22Rv1 (cell line): ENCODE data around the gene GRIN3A.

ENCODE experiments used
- ZFX ChIP-seq: fragments of 450-650 bp; IDR thresholded peaks from 2 replicates; pipeline ENCODE4 v1.6.1; 2017; ENCODE audit warnings: antibody characterized with exemption, borderline replicate concordance
- TF ChIP-seq, protein P1 (sequence below): fragments of 450-650 bp; IDR thresholded peaks from 2 replicates; pipeline ENCODE4 v1.5.1; 2017; ENCODE audit warnings: mild to moderate bottlenecking

DNA sequence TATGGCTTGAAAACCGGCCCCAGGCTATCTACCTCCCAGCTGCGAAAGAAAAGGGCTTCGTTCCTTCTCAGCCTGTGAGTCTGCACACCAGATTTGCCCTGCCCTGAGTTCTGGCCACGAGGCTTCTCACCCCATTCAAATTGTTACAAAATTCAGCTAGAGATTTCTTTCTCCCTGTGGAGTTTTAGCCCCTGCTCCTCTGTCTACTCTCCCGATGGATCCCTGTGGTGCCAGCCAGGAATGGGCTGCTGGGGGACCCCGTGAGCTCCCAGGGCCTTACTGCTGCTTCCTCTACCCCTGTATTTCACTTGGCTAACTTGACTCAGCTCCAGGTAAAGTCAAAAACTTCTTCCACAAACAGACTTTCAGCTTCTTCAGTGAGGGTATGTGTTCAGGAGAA, 214.1 kb downstream of the GRIN3A start:
- TF ChIP-seq, protein P1, sequence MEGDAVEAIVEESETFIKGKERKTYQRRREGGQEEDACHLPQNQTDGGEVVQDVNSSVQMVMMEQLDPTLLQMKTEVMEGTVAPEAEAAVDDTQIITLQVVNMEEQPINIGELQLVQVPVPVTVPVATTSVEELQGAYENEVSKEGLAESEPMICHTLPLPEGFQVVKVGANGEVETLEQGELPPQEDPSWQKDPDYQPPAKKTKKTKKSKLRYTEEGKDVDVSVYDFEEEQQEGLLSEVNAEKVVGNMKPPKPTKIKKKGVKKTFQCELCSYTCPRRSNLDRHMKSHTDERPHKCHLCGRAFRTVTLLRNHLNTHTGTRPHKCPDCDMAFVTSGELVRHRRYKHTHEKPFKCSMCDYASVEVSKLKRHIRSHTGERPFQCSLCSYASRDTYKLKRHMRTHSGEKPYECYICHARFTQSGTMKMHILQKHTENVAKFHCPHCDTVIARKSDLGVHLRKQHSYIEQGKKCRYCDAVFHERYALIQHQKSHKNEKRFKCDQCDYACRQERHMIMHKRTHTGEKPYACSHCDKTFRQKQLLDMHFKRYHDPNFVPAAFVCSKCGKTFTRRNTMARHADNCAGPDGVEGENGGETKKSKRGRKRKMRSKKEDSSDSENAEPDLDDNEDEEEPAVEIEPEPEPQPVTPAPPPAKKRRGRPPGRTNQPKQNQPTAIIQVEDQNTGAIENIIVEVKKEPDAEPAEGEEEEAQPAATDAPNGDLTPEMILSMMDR: no peak
- TF ChIP-seq ZFX: no peak
